Urinary bladder (tissue), 4 donors: ENCODE data around the gene TXNRD1. TPM values are rescaled to one million over a fixed set of nuclear protein-coding genes. Genes with fewer than 3 reads are reported as not detected.
"Not testable (repeated sequence)": the region's sequence is repeated elsewhere in the genome, so short reads cannot be mapped to it uniquely, and the experiment has no call there.

Source experiments
- DNase-seq: peaks from one replicate; pipeline ENCODE4 v3.0.0-alpha.2; 2015; ENCODE audit errors: extremely low spot score
- H3K27ac ChIP-seq: one replicate; pipeline ENCODE4 v1.5.1; 2013; ENCODE audit warnings: low read depth, mild to moderate bottlenecking, moderate library complexity
- H3K36me3 ChIP-seq: one replicate; pipeline ENCODE4 v1.6.1; 2013; ENCODE audit warnings: mild to moderate bottlenecking, moderate library complexity; ENCODE audit not compliant: insufficient read depth
- H3K4me1 ChIP-seq: one replicate; pipeline ENCODE4 v1.6.1; 2013; ENCODE audit warnings: mild to moderate bottlenecking, moderate library complexity; ENCODE audit not compliant: insufficient read depth
- H3K4me3 ChIP-seq: one replicate; pipeline ENCODE4 v1.5.1; 2013; ENCODE audit warnings: low read depth, low read length
- WGBS: extraction: QIAGEN DNeasy Blood & Tissue Kit; methylation state at CpG from one replicate; pipeline ENCODE4 v1.1.7; 2013; 5-methylcytosine and 5-hydroxymethylcytosine counted together
- polyA plus RNA-seq: library from polyadenylated mRNA; stranded (reverse); fragments of 200-250 nt; gene quantifications from one replicate; pipeline ENCODE4 v1.2.3, GENCODE V29; 2013
- total RNA-seq: library from RNA; depleted of rRNA; stranded (reverse); fragments of >200 nt; gene quantifications from one replicate; pipeline ENCODE4 v1.2.3, GENCODE V29; 2014
- donor health status: healthy with polysubstance abuse.
- donor health status: healthy.

Gene TXNRD1
- total and polyA plus RNA-seq, 2 donors = 69.4 to 267 TPM

DNA sequence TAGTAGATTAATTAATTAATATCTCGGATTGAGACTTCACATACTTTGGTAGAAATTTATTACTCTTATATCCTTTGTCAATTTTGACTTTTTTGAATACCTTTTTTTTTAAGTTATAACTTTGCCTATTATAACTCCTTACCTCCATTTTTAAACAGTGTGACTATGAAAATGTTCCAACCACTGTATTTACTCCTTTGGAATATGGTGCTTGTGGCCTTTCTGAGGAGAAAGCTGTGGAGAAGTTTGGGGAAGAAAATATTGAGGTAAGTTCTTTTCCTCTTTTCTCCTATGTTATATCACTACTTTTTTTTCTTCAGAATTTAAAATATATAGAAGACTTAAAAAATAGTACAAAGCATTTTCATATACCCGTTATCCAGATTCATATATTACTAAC is 115.8 kb downstream of the TXNRD1 start:
- H3K27ac ChIP-seq = no peak overlapping the region
- peaks cover 7% of the 10 kb centered on the region for H3K36me3 ChIP-seq
- 97% methylated on average over 2 of the region's 2 CpGs for WGBS
- no peak for DNase-seq
- H3K4me1 ChIP-seq = no peaks in the 10 kb centered on the region
- no peak overlapping the region for H3K4me3 ChIP-seq

DNA sequence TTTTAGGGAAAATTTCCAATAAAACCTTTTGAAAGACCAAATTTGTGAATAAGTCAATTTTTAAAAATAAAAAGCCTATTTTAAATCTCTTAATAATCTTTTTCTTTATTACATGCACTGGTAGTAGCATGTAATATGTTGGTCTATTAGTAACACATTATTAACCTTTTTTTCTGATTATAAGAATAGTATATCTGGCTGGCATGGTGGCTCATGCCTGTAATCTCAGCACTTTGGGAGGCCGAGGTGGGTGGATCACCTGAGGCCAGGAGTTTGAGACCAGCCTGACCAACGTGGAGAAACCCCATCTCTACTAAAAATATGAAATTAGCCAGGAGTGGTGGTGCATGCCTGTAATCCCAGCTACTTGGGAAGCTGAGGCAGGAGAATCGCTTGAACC is 116.7 kb downstream of the TXNRD1 start:
- not testable (repeated sequence) for H3K4me1 ChIP-seq, DNase-seq, H3K4me3 ChIP-seq, H3K36me3 ChIP-seq, H3K27ac ChIP-seq
- 94% methylated on average over 3 of the region's 3 CpGs for WGBS

- H3K36me3 ChIP-seq = peaks cover 4% of the 10 kb centered on the region
- no peak for DNase-seq
- H3K4me3 ChIP-seq = no peak overlapping the region
- H3K4me1 ChIP-seq = no peaks in the 10 kb centered on the region
- H3K27ac ChIP-seq = no peak overlapping the region
- 64% methylated on average over 1 of the region's 1 CpG for WGBS
These were observed 118.2 kb downstream of the TXNRD1 start for GRCh38 chr12:104333692-104334255.

- Histone ChIP-seq H3K4me1 (no peaks in the 10 kb centered on the region), H3K4me3 (no peak overlapping the region), H3K27ac (no peak overlapping the region), H3K36me3 (peaks cover 7% of the 10 kb centered on the region)
- WGBS = 73% methylated on average over 8 of the region's 8 CpGs
- no peak for DNase-seq
These were observed 119.0 kb downstream of the TXNRD1 start for GRCh38 chr12:104334581-104334980.

GRCh38 chr12:104336115-104336514 is 120.5 kb downstream of the TXNRD1 start:
- DNase-seq = no peak
- Histone ChIP-seq H3K4me1 (no peaks in the 10 kb centered on the region), H3K4me3 (no peak overlapping the region), H3K27ac (no peak overlapping the region), H3K36me3 (peaks cover 8% of the 10 kb centered on the region)
- 82% methylated on average over 2 of the region's 2 CpGs for WGBS

DNA sequence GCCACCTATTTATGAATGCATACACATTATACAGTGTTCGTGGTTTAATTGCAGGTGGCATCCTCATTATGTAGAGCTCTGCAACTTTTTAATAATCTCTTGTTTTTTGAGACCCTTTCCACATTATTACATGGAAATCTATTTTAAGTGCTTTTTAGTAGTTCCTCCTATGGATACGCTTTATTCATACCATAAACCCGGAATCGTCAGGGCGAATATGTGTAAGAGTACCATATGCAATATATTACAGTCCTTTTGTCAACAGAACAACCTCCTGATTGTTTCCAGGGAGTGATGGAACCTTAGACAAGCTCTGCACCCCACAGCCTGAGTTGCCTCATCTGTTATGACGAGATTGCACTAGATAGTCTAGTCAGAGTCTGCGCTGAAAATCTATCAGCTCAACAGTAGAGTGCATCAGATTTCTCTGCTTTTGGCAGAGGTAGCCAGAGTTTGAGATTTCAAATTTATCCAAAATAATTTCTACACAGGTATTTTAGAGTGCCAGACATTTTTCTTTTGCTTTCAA is 121.5 kb downstream of the TXNRD1 start:
- H3K36me3 ChIP-seq = peaks cover 8% of the 10 kb centered on the region
- WGBS = 93% methylated on average over 7 of the region's 7 CpGs
- no peak overlapping the region for H3K4me3 ChIP-seq
- no peak for DNase-seq
- H3K27ac ChIP-seq = no peak overlapping the region
- no peaks in the 10 kb centered on the region for H3K4me1 ChIP-seq

GRCh38 chr12:104339663-104340062 is 124.1 kb downstream of the TXNRD1 start:
- Histone ChIP-seq H3K4me3 (no peak overlapping the region), H3K27ac (no peak overlapping the region), H3K36me3 (peaks cover 5% of the 10 kb centered on the region), H3K4me1 (no peaks in the 10 kb centered on the region)
- DNase-seq = no peak
- WGBS = 79% methylated on average over 3 of the region's 3 CpGs

DNA sequence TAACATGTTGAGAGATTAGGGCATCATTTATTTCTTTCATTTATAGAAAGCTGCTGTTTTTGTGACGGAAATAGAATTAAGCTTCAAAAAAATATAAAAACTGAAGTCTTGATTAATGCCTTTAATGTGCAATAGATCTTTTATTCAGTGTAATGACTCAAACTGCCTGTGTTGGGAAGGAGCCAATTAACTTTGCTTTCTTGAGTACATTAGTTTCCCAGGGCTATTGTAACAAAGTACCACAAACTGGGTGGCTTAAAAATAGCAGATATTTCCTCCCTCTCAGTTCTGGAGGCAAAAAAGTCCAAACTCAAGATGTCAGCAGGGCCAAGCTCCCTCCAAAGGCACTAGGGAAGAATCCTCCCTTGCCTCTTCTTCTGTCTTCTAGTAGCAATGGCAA is 124.6 kb downstream of the TXNRD1 start:
- 63% methylated on average over 1 of the region's 1 CpG for WGBS
- no peak overlapping the region for H3K4me3 ChIP-seq
- no peak overlapping the region for H3K27ac ChIP-seq
- H3K36me3 ChIP-seq = peaks cover 5% of the 10 kb centered on the region
- no peaks in the 10 kb centered on the region for H3K4me1 ChIP-seq
- no peak for DNase-seq

DNA sequence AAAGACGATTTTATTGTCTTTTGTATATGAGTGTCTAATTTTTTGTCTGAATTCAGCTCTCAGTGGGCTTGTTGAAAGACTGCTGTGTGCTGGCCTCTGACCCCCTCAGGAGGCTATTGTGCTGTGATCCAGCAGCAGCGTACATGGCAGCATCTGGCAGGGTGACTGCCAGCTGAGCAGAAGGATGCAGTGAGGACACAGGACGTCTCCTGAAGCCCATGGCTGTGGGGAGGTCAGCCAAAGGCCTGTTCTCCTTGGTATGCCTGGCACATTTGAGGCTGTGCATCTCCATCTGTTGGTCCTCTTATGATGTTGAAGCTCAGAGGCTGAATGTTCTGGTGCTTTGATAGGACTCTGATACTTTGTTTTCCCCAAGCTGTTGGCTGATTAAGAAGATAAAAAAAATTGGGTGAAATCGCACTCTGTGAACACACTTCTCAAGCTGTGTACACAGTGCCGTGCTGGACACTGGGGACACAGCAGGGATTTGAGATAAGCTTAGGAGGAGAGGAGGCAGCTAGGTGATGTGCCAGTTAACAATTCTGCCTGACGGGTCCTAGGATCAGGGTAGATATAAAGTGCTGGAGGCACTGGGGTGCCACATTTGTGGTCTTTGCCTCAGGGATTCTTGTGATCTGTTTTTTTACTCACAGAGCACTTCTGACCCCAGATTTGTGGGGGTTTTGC is 125.5 kb downstream of the TXNRD1 start:
- no peak overlapping the region for H3K27ac ChIP-seq
- H3K36me3 ChIP-seq = peaks cover 5% of the 10 kb centered on the region
- WGBS = 76% methylated on average over 6 of the region's 6 CpGs
- DNase-seq = no peak
- no peaks in the 10 kb centered on the region for H3K4me1 ChIP-seq
- H3K4me3 ChIP-seq = no peak overlapping the region

DNA sequence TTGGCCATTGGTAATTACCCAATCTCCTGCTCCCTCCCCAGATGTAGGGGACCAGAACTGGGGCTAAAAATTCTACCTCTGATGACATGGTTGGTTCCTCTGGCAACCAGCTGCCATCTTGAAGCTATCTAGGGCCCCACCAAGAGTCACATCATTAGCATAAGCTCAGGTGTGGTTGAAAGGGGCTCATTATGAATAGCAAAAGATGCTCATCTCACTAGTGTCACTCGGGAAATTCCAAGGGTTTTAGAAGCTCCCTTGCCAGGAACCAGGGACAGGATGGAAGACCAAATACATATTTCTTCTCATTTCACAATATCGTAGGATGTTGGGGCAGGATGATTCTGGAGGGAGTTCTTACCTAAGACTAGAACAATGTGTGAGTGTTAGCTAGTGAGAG is 126.6 kb downstream of the TXNRD1 start:
- Histone ChIP-seq H3K27ac (no peak overlapping the region), H3K36me3 (peaks cover 5% of the 10 kb centered on the region), H3K4me1 (no peaks in the 10 kb centered on the region), H3K4me3 (no peak overlapping the region)
- 99% methylated on average over 2 of the region's 2 CpGs for WGBS
- DNase-seq = no peak

- no peak for DNase-seq
- H3K36me3 ChIP-seq = peaks cover 5% of the 10 kb centered on the region
- H3K4me1 ChIP-seq = no peaks in the 10 kb centered on the region
- no peak overlapping the region for H3K4me3 ChIP-seq
- H3K27ac ChIP-seq = no peak overlapping the region
- WGBS = 94% methylated on average over 12 of the region's 12 CpGs
These were observed 127.2 kb downstream of the TXNRD1 start for GRCh38 chr12:104342635-104343249.

DNA sequence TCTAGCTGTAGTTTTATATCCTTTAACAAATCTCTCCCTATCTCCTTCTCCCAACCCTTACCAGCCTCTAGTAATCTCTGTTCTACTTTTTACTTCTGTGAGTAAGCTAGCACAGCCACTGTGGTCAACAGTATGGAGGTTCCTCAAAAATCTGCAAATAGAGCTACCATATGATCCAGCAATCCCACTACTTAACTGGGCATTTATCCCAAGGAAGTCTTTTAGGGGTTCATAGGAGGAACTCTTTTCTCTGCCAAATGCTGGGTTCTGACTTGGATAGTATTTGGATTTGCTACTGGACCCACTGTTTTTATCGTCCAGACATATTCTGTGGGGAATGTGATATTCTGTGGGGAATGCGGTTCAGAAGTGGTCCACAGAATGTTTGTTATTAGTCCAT is 129.1 kb downstream of the TXNRD1 start:
- WGBS = 86% methylated on average over 2 of the region's 2 CpGs
- no peaks in the 10 kb centered on the region for H3K4me1 ChIP-seq
- H3K27ac ChIP-seq = no peak overlapping the region
- no peak overlapping the region for H3K4me3 ChIP-seq
- peaks cover under 1% of the 10 kb centered on the region for H3K36me3 ChIP-seq
- no peak for DNase-seq

DNA sequence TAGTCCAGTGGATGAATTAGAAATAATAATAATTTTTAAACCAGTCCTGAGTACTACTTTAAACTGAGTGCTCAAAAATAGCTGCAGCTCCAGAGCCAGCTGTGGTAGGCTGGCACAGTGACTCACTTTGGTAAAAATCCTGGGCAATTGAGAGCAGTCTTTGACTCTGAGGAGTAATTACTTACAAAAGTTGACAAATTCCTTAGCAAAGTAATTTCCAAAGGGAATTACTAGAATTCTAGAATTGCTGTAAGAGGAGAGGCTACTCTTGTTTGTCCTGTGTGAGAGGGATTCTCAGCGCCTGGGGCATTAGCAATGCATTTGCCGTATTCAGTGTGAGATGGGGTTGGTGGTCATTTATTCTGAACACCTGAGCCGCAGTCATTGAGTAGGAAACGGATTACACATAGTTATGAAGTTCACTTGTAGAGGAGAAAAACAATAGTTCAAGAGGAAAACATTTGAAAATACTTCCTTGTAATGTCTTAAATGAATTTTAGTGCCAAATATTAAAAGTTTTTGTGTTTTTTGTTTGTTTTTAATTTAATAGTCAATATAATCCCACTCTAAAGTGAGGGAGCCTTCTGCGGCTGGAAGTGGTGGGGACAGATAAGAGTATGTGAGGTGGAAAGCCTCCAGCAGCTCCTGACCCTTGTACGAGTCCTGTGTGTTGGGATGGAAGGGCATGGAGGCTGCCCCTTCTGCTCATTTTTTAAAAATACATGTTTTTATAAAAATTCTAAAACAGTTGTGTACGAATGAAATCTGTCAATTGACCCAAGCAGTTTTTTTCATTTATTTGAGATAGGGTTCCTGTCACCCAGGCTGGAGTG is 129.9 kb downstream of the TXNRD1 start:
- no peak overlapping the region for H3K27ac ChIP-seq
- WGBS = 90% methylated on average over 7 of the region's 7 CpGs
- H3K4me3 ChIP-seq = no peak overlapping the region
- no peaks in the 10 kb centered on the region for H3K4me1 ChIP-seq
- no peak for DNase-seq
- no peaks in the 10 kb centered on the region for H3K36me3 ChIP-seq
